Measurements from ENCODE around the gene COG4.
"Not testable (repeated sequence)": the region's sequence is repeated elsewhere in the genome, so short reads cannot be mapped to it uniquely, and the experiment has no call there.

Gene COG4

GRCh38 chr16:70526403-70526802 is 3.0 kb upstream of the COG4 start:
- DNase-seq, result no peak

- DNase-seq, result not testable (repeated sequence)
Measured at GRCh38 chr16:70524399-70524825, 1.1 kb upstream of the COG4 start.

- DNase-seq, result peak; percentile 70 to 77
Measured at GRCh38 chr16:70523743-70524398, 517 bp upstream of the COG4 start, which contains the start of gene SF3B3. Gene SF3B3, plus strand, starts transcription at chr16:70523816. Its CDS starts 2,841 bp downstream, at chr16:70526657.

- DNase-seq, result no peak
Measured at GRCh38 chr16:70522216-70523075, 908 bp downstream of the COG4 start.

GRCh38 chr16:70520612-70521297 is 2.6 kb downstream of the COG4 start:
- DNase-seq, result no peak

- no peak for DNase-seq
Measured at GRCh38 chr16:70512456-70512855, 10.9 kb downstream of the COG4 start.

GRCh38 chr16:70511833-70512232 is 11.5 kb downstream of the COG4 start:
- DNase-seq, result no peak

GRCh38 chr16:70510216-70510615 is 13.1 kb downstream of the COG4 start:
- no peak for DNase-seq

- no peak for DNase-seq
Measured at GRCh38 chr16:70508752-70509151, 14.6 kb downstream of the COG4 start.

GRCh38 chr16:70496513-70496912 is 26.8 kb downstream of the COG4 start:
- no peak for DNase-seq

- DNase-seq, result no peak
Measured at GRCh38 chr16:70495425-70496182, 27.8 kb downstream of the COG4 start.

- DNase-seq, result no peak
Measured at GRCh38 chr16:70494777-70495176, 28.6 kb downstream of the COG4 start.

- DNase-seq, result no peak
Measured at GRCh38 chr16:70494202-70494770, 29.1 kb downstream of the COG4 start.

GRCh38 chr16:70493802-70494201 is 29.6 kb downstream of the COG4 start:
- no peak for DNase-seq

GRCh38 chr16:70490261-70490660 is 33.1 kb downstream of the COG4 start:
- no peak for DNase-seq

- DNase-seq, result no peak
Measured at GRCh38 chr16:70484867-70485266, 38.5 kb downstream of the COG4 start.

- DNase-seq, result no peak
Measured at GRCh38 chr16:70483426-70483825, 39.9 kb downstream of the COG4 start.

GRCh38 chr16:70482624-70483023 is 40.7 kb downstream of the COG4 start:
- no peak for DNase-seq

GRCh38 chr16:70481929-70482536 is 41.3 kb downstream of the COG4 start:
- no peak for DNase-seq

GRCh38 chr16:70480127-70481105 is 42.9 kb downstream of the COG4 start:
- no peak for DNase-seq

- no peak for DNase-seq
Measured at GRCh38 chr16:70478912-70479341, 44.4 kb downstream of the COG4 start.
